Liver (tissue), 9 donors: ENCODE measurements around the gene ZNRF3. TPM values are rescaled to one million over a fixed set of nuclear protein-coding genes. Genes with fewer than 3 reads are reported as not detected.
"Not testable (repeated sequence)": the region's sequence is repeated elsewhere in the genome, so short reads cannot be mapped to it uniquely, and the experiment has no call there.

Experiments used
- DNase-seq: peaks from one replicate; pipeline ENCODE4 v3.0.0-alpha.2; 2017; ENCODE audit warnings: low spot score
- H3K27ac ChIP-seq, 2 donors: one replicate each; pipeline ENCODE4 v1.7.0; 2013; ENCODE audit warnings: inconsistent platforms in 2 of 2, low read length in 2 of 2, control low read depth in 1 of 2, low read depth in 1 of 2, mild to moderate bottlenecking in 1 of 2
- H3K27me3 ChIP-seq, 4 donors: one replicate each; pipeline versions ENCODE4 v1.6.1 to v1.7.0; 2013; ENCODE audit warnings: low read length in 3 of 4, inconsistent platforms in 1 of 4, mild to moderate bottlenecking in 1 of 4, moderate library complexity in 1 of 4; ENCODE audit not compliant: control insufficient read depth in 4 of 4, insufficient read depth in 4 of 4
- H3K36me3 ChIP-seq, 4 donors: one replicate each; pipeline versions ENCODE4 v1.6.1 to v1.7.0; 2013; ENCODE audit warnings: low read length in 3 of 4, mild to moderate bottlenecking in 3 of 4, low read depth in 1 of 4, moderate library complexity in 1 of 4; ENCODE audit not compliant: control insufficient read depth in 4 of 4, insufficient read depth in 3 of 4
- H3K4me1 ChIP-seq, 4 donors: one replicate each; pipeline versions ENCODE4 v1.6.1 to v1.7.0; 2013; ENCODE audit warnings: low read length in 3 of 4, mild to moderate bottlenecking in 3 of 4, moderate library complexity in 1 of 4; ENCODE audit not compliant: control insufficient read depth in 4 of 4, insufficient read depth in 4 of 4
- H3K4me3 ChIP-seq, 3 donors: one replicate each; pipeline versions ENCODE4 v1.6.1 to v1.7.0; 2013; ENCODE audit warnings: low read length in 3 of 3, control low read depth in 1 of 3, low read depth in 1 of 3, mild to moderate bottlenecking in 1 of 3
- H3K9ac ChIP-seq, 2 donors: one replicate each; pipeline ENCODE4 v1.7.0; 2013; ENCODE audit warnings: low read length in 2 of 2, mild to moderate bottlenecking in 2 of 2, moderate library complexity in 2 of 2, control low read depth in 1 of 2, low read depth in 1 of 2
- H3K9me3 ChIP-seq, 4 donors: one replicate each; pipeline versions ENCODE4 v1.6.1 to v1.7.0; 2013; ENCODE audit warnings: low read length in 3 of 4; ENCODE audit not compliant: control insufficient read depth in 4 of 4
- CTCF ChIP-seq: fragments of 150-350 bp; IDR thresholded peaks from 2 replicates; pipeline ENCODE4 v1.5.1; 2017; ENCODE audit warnings: improper control_type of control experiment, low read depth, low read length; ENCODE audit not compliant: missing input control
- FOXA2 ChIP-seq: IDR thresholded peaks from 2 replicates; pipeline ENCODE4 v1.6.1; 2016; ENCODE audit warnings: antibody characterized with exemption
- GABPA ChIP-seq, 2 donors: IDR thresholded peaks in 1 of 2; conservative IDR thresholded peaks in 1 of 2; 2 replicates each; pipeline ENCODE4 v1.6.1; 2016; ENCODE audit warnings: antibody characterized with exemption in 2 of 2, mild to moderate bottlenecking in 1 of 2, moderate library complexity in 1 of 2
- HNF4A ChIP-seq, 2 donors: conservative IDR thresholded peaks; 2 replicates each; pipeline ENCODE4 v1.6.1; 2016; ENCODE audit warnings: antibody characterized with exemption in 2 of 2, mild to moderate bottlenecking in 2 of 2
- HNF4G ChIP-seq: IDR thresholded peaks from 2 replicates; pipeline ENCODE4 v1.6.1; 2016; ENCODE audit warnings: antibody characterized with exemption
- NR2F2 ChIP-seq: IDR thresholded peaks from 2 replicates; pipeline ENCODE4 v1.6.1; 2016; ENCODE audit warnings: antibody characterized with exemption
- RAD21 ChIP-seq, 2 donors: IDR thresholded peaks; 2 replicates each; pipeline ENCODE4 v1.6.1; 2016; ENCODE audit warnings: antibody characterized with exemption in 2 of 2, mild to moderate bottlenecking in 2 of 2
- RXRA ChIP-seq, 2 donors: IDR thresholded peaks; 2 replicates each; pipeline ENCODE4 v1.6.1; 2017 to 2018; ENCODE audit warnings: antibody characterized with exemption in 2 of 2, mild to moderate bottlenecking in 1 of 2
- TAF1 ChIP-seq: conservative IDR thresholded peaks from 2 replicates; pipeline ENCODE4 v1.6.1; 2016; ENCODE audit warnings: antibody characterized with exemption, mild to moderate bottlenecking
- YY1 ChIP-seq: IDR thresholded peaks from 2 replicates; pipeline ENCODE4 v1.6.1; 2016; ENCODE audit warnings: antibody characterized with exemption, mild to moderate bottlenecking
- WGBS: extraction: QIAGEN DNeasy Blood & Tissue Kit; methylation state at CpG from one replicate; pipeline ENCODE4 v1.1.7; 2013; 5-methylcytosine and 5-hydroxymethylcytosine counted together
- polyA plus RNA-seq, 2 donors: library from polyadenylated mRNA; stranded (reverse) in 1 of 2; unstranded in 1 of 2; fragments of 200-250 nt in 1 of 2; fragments of >200 nt in 1 of 2; fragmentation: Nextera tagmentation in 1 of 2; extraction: Ambion mirVana in 1 of 2; gene quantifications; one replicate each; pipeline versions ENCODE4 v1.2.1 to v1.2.3, GENCODE V29; 2013 to 2015
- total RNA-seq, 2 donors: library from RNA; depleted of rRNA; stranded (reverse); fragments of >200 nt; gene quantifications; one replicate each; pipeline ENCODE4 v1.2.3, GENCODE V29; 2014
- TF ChIP-seq, protein P1 (sequence below): IDR thresholded peaks from 2 replicates; pipeline ENCODE4 v1.6.1; 2016; ENCODE audit warnings: antibody characterized with exemption, mild to moderate bottlenecking
- TF ChIP-seq, protein P2 (sequence below): IDR thresholded peaks from 2 replicates; pipeline ENCODE4 v1.6.1; 2016; ENCODE audit warnings: antibody characterized with exemption
- TF ChIP-seq, protein P3 (sequence below): IDR thresholded peaks from 2 replicates; pipeline ENCODE4 v1.6.1; 2016; ENCODE audit warnings: antibody characterized with exemption
- donor health status: healthy.
- donor health status: healthy.
- donor health status: healthy.
- donor health status: healthy.
- donor health status: healthy.

ZNRF3 gene
- total and polyA plus RNA-seq, 4 donors, result 2.2 to 5.9 (median 4.7) TPM

DNA sequence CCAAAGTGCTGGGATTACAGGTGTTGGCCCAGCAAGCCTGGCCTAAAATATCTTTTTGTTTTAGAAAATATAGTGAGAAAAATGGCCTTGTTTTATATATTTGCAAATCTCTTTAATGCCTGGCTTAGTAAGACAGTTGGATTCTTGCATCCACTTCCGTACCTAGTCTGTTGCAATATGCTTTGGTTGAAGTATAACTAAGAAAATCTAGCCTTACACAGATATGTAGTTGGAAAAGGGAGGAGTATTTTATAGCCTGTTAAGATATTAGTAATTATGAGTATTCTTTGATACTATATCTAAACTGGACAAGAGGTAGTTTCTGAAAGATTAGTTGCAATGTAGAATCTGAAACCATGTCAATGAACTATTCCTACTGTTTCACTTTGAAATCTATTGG is 65.1 kb downstream of the ZNRF3 start:
- no peak overlapping the region for H3K9ac ChIP-seq
- no peak for DNase-seq
- H3K36me3 ChIP-seq, result no peaks in the 10 kb centered on the region
- TF ChIP-seq RAD21 (IDR thresholded peaks at IDR 0.05), result peak in 1 of 2 donors; percentile 30
- TF ChIP-seq CTCF, result no peak
- TF ChIP-seq RXRA (IDR thresholded peaks at IDR 0.05), result peak in 1 of 2 donors; percentile 11
- peak; percentile 26 for TF ChIP-seq YY1
- peak; percentile 23 to 28 for TF ChIP-seq HNF4A (conservative IDR thresholded peaks at IDR 0.05)
- peak overlapping the region; percentile 8 to 70 for H3K27ac ChIP-seq
- no peaks in the 10 kb centered on the region for H3K27me3 ChIP-seq
- H3K9me3 ChIP-seq, result peaks cover 0 to 3% (median 3%) of the 10 kb centered on the region in 4 donors
- no peak overlapping the region for H3K4me3 ChIP-seq
- H3K4me1 ChIP-seq, result peaks cover 2 to 32% (median 10%) of the 10 kb centered on the region in 4 donors
- WGBS, result 24% methylated on average over 1 of the region's 1 CpG

GRCh38 chr22:28948860-28949551 is 65.6 kb downstream of the ZNRF3 start:
- not testable (repeated sequence) for DNase-seq, H3K27ac ChIP-seq, H3K4me3 ChIP-seq, H3K9me3 ChIP-seq, H3K36me3 ChIP-seq, H3K9ac ChIP-seq, H3K27me3 ChIP-seq
- H3K4me1 ChIP-seq, result peaks cover 0 to 33% (median 8%) of the 10 kb centered on the region in 4 donors
- TF ChIP-seq YY1, result peak; percentile 20
- WGBS, result 59% methylated on average over 10 of the region's 10 CpGs

- Histone ChIP-seq H3K9me3 (peaks cover 0 to 3% (median 3%) of the 10 kb centered on the region in 4 donors), H3K9ac (no peak overlapping the region), H3K27me3 (no peaks in the 10 kb centered on the region), H3K4me3 (no peak overlapping the region), H3K4me1 (peaks cover 0 to 33% (median 8%) of the 10 kb centered on the region in 4 donors), H3K36me3 (no peaks in the 10 kb centered on the region), H3K27ac (no peak overlapping the region)
- WGBS, result 95% methylated on average over 5 of the region's 5 CpGs
- TF ChIP-seq FOXA2 (no peak), NR2F2 (no peak), HNF4G (no peak), GABPA (IDR thresholded peaks at IDR 0.05 in 1 of 2, conservative IDR thresholded peaks at IDR 0.05 in 1 of 2) (no peak), TAF1 (no peak), RAD21 (IDR thresholded peaks at IDR 0.05) (no peak)
- TF ChIP-seq, protein P1, sequence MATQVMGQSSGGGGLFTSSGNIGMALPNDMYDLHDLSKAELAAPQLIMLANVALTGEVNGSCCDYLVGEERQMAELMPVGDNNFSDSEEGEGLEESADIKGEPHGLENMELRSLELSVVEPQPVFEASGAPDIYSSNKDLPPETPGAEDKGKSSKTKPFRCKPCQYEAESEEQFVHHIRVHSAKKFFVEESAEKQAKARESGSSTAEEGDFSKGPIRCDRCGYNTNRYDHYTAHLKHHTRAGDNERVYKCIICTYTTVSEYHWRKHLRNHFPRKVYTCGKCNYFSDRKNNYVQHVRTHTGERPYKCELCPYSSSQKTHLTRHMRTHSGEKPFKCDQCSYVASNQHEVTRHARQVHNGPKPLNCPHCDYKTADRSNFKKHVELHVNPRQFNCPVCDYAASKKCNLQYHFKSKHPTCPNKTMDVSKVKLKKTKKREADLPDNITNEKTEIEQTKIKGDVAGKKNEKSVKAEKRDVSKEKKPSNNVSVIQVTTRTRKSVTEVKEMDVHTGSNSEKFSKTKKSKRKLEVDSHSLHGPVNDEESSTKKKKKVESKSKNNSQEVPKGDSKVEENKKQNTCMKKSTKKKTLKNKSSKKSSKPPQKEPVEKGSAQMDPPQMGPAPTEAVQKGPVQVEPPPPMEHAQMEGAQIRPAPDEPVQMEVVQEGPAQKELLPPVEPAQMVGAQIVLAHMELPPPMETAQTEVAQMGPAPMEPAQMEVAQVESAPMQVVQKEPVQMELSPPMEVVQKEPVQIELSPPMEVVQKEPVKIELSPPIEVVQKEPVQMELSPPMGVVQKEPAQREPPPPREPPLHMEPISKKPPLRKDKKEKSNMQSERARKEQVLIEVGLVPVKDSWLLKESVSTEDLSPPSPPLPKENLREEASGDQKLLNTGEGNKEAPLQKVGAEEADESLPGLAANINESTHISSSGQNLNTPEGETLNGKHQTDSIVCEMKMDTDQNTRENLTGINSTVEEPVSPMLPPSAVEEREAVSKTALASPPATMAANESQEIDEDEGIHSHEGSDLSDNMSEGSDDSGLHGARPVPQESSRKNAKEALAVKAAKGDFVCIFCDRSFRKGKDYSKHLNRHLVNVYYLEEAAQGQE, result no peak
- TF ChIP-seq, protein P2, sequence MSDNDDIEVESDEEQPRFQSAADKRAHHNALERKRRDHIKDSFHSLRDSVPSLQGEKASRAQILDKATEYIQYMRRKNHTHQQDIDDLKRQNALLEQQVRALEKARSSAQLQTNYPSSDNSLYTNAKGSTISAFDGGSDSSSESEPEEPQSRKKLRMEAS, result no peak
- TF ChIP-seq, protein P3, sequence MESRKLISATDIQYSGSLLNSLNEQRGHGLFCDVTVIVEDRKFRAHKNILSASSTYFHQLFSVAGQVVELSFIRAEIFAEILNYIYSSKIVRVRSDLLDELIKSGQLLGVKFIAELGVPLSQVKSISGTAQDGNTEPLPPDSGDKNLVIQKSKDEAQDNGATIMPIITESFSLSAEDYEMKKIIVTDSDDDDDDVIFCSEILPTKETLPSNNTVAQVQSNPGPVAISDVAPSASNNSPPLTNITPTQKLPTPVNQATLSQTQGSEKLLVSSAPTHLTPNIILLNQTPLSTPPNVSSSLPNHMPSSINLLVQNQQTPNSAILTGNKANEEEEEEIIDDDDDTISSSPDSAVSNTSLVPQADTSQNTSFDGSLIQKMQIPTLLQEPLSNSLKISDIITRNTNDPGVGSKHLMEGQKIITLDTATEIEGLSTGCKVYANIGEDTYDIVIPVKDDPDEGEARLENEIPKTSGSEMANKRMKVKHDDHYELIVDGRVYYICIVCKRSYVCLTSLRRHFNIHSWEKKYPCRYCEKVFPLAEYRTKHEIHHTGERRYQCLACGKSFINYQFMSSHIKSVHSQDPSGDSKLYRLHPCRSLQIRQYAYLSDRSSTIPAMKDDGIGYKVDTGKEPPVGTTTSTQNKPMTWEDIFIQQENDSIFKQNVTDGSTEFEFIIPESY, result no peak
- no peak for DNase-seq
Observed at GRCh38 chr22:28949788-28950187, 66.4 kb downstream of the ZNRF3 start.
